Neutrophil (primary cell): ENCODE results near the gene ALDH5A1.

Source experiments
- H3K27ac ChIP-seq: fragments of 200-600 bp; sonication (generic); 2 replicates; pipeline ENCODE4 v1.5.1; 2016; ENCODE audit warnings: mild to moderate bottlenecking, moderate library complexity
- H3K27me3 ChIP-seq: fragments of 200-600 bp; sonication (generic); 2 replicates; pipeline ENCODE4 v1.6.0; 2016; ENCODE audit warnings: mild to moderate bottlenecking
- H3K36me3 ChIP-seq: fragments of 200-600 bp; sonication (generic); 2 replicates; pipeline ENCODE4 v1.5.1; 2017
- H3K4me1 ChIP-seq, 2 experiments: fragments of 200-600 bp in 1 of 2; sonication (generic) in 1 of 2; 1 replicate in 1 of 2; 2 replicates in 1 of 2; pipeline versions ENCODE4 v1.5.1 to v1.6.1; 2013 to 2016; ENCODE audit warnings: low read depth in 1 of 2, low read length in 1 of 2, mild to moderate bottlenecking in 1 of 2, moderate library complexity in 1 of 2; ENCODE audit not compliant: control insufficient read depth in 1 of 2, insufficient read depth in 1 of 2
- H3K4me3 ChIP-seq, 2 experiments: fragments of 200-600 bp in 1 of 2; sonication (generic) in 1 of 2; 1 replicate in 1 of 2; 2 replicates in 1 of 2; pipeline ENCODE4 v1.5.1; 2013 to 2016; ENCODE audit warnings: low read depth in 1 of 2, low read length in 1 of 2, mild to moderate bottlenecking in 1 of 2, moderate library complexity in 1 of 2
- H3K9me3 ChIP-seq: fragments of 200-600 bp; sonication (generic); 2 replicates; pipeline ENCODE4 v1.5.1; 2016
- CTCF ChIP-seq: fragments of 200-600 bp; sonication (generic); IDR thresholded peaks from 2 replicates; pipeline ENCODE4 v1.5.1; 2016; ENCODE audit warnings: antibody characterized with exemption

The ALDH5A1 gene

GRCh38 chr6:24517659-24518543 lies 23.1 kb downstream of the ALDH5A1 start:
- no peaks in the 10 kb centered on the region for H3K36me3 ChIP-seq
- TF ChIP-seq CTCF = no peak
- H3K27ac ChIP-seq = no peak overlapping the region
- H3K4me3 ChIP-seq = no peak overlapping the region
- H3K4me1 ChIP-seq = no peaks in the 10 kb centered on the region
- H3K27me3 ChIP-seq = no peaks in the 10 kb centered on the region
- H3K9me3 ChIP-seq = no peaks in the 10 kb centered on the region

- Histone ChIP-seq H3K4me3 (no peak overlapping the region), H3K27me3 (no peaks in the 10 kb centered on the region), H3K9me3 (no peaks in the 10 kb centered on the region), H3K4me1 (no peaks in the 10 kb centered on the region), H3K27ac (no peak overlapping the region), H3K36me3 (no peaks in the 10 kb centered on the region)
- no peak for TF ChIP-seq CTCF
Observed at GRCh38 chr6:24520929-24521546, 26.3 kb downstream of the ALDH5A1 start.

GRCh38 chr6:24522228-24523176 lies 27.7 kb downstream of the ALDH5A1 start:
- Histone ChIP-seq H3K27me3 (no peaks in the 10 kb centered on the region), H3K9me3 (no peaks in the 10 kb centered on the region), H3K4me3 (no peak overlapping the region)

GRCh38 chr6:24524329-24524728 lies 29.6 kb downstream of the ALDH5A1 start:
- H3K27ac ChIP-seq = no peak overlapping the region
- no peak for TF ChIP-seq CTCF
- no peak overlapping the region for H3K4me3 ChIP-seq

More at GRCh38 chr6:24522228-24523176, 27.7 kb downstream of the ALDH5A1 start:
- no peak for TF ChIP-seq CTCF
- H3K27ac ChIP-seq = no peak overlapping the region
- H3K36me3 ChIP-seq = no peaks in the 10 kb centered on the region
- no peaks in the 10 kb centered on the region for H3K4me1 ChIP-seq

GRCh38 chr6:24524805-24525204 lies 30.0 kb downstream of the ALDH5A1 start:
- H3K36me3 ChIP-seq = no peaks in the 10 kb centered on the region
- H3K4me1 ChIP-seq = no peaks in the 10 kb centered on the region
- no peaks in the 10 kb centered on the region for H3K9me3 ChIP-seq
- no peaks in the 10 kb centered on the region for H3K27me3 ChIP-seq
- no peak overlapping the region for H3K4me3 ChIP-seq
- no peak for TF ChIP-seq CTCF
- no peak overlapping the region for H3K27ac ChIP-seq

More at GRCh38 chr6:24524329-24524728, 29.6 kb downstream of the ALDH5A1 start:
- Histone ChIP-seq H3K4me1 (no peaks in the 10 kb centered on the region), H3K9me3 (no peaks in the 10 kb centered on the region), H3K27me3 (no peaks in the 10 kb centered on the region), H3K36me3 (no peaks in the 10 kb centered on the region)
